HG02763 (cell line): ENCODE data around the gene DLG5.

Source experiments
- ATAC-seq: cut with Tn5 transposase; IDR thresholded peaks from one replicate; pipeline ENCODE4 v1.9.1; 2021; ENCODE audit warnings: mild to moderate bottlenecking, moderate library complexity; ENCODE audit not compliant: unreplicated experiment

The DLG5 gene, protein sequence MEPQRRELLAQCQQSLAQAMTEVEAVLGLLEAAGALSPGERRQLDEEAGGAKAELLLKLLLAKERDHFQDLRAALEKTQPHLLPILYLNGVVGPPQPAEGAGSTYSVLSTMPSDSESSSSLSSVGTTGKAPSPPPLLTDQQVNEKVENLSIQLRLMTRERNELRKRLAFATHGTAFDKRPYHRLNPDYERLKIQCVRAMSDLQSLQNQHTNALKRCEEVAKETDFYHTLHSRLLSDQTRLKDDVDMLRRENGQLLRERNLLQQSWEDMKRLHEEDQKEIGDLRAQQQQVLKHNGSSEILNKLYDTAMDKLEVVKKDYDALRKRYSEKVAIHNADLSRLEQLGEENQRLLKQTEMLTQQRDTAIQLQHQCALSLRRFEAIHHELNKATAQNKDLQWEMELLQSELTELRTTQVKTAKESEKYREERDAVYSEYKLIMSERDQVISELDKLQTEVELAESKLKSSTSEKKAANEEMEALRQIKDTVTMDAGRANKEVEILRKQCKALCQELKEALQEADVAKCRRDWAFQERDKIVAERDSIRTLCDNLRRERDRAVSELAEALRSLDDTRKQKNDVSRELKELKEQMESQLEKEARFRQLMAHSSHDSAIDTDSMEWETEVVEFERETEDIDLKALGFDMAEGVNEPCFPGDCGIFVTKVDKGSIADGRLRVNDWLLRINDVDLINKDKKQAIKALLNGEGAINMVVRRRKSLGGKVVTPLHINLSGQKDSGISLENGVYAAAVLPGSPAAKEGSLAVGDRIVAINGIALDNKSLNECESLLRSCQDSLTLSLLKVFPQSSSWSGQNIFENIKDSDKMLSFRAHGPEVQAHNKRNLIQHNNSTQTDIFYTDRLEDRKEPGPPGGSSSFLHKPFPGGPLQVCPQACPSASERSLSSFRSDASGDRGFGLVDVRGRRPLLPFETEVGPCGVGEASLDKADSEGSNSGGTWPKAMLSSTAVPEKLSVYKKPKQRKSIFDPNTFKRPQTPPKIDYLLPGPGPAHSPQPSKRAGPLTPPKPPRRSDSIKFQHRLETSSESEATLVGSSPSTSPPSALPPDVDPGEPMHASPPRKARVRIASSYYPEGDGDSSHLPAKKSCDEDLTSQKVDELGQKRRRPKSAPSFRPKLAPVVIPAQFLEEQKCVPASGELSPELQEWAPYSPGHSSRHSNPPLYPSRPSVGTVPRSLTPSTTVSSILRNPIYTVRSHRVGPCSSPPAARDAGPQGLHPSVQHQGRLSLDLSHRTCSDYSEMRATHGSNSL (N-terminal part only)

DNA sequence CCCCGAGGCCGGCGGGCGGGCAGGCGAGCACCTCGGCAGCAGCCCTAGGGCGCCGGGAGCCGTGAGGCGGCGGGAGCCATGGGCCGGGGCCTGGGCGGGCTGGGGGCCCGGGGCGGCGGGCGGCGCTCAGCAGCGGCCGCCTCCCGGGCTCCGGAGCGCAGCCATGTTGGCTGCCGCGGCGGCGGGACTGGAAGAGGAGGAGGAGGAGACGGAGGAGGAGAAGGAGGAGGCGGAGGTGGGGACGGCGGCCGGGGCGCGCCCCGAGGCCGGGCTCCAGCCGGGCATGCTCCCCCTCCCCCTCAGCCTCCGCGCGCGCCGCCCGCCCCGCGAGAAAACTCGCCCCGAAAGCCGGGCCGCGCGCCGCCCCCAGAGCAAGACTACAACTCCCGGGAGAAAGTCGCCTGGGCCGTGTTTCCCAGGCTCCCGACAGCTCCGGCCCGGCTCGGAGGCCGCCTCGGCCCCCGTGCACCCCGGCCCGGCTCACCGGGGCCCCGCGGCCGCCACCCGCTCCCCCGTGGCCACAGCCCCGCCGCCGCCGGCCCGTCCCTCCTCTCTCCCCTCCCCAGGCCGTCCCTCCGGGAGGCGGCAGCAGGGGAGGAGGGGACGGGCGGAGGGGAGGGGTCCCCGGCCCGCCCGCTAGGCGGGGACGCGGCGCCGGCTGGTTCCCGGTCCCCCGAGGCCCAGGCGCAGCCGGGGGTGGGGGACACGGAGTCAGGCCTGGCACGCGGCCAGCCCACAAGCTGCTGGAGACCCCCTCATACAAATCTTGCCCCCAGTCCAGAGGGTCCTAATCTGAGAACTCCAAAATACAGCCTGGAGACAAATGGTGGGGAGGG is at the start of gene DLG5:
DLG5 (minus strand) TSS at position 190 of the 836 bp plus-strand sequence. CDS start 235 bp downstream, outside the sequence.
- no peak for ATAC-seq

DNA sequence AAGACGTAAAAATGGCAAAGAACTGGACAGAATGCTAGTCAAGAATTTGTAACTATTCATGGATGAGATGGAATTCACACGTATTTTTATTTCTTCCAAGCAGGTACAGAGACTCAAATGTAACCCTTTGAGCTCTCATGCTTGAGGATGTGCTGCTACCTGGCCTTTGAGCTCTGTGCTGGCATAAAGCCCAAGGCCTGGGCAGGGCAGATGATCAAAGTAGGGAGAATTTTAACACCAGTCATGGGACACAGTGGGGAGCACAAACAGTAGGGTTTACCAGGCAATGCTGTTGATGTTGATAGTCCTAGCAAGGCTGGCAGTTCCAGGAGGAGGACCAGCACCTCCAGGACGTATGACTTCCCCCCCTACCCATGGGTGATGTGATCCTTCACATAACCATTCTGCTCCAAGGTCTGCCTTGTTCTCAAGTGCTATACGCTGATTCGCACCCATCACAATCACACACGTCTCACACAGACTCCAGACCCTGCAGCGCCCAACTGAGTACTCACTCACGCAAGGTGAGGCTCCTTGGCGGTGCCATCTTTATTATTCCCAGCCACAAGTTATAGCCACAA is 48.6 kb upstream of the DLG5 start:
- ATAC-seq, result no peak

DNA sequence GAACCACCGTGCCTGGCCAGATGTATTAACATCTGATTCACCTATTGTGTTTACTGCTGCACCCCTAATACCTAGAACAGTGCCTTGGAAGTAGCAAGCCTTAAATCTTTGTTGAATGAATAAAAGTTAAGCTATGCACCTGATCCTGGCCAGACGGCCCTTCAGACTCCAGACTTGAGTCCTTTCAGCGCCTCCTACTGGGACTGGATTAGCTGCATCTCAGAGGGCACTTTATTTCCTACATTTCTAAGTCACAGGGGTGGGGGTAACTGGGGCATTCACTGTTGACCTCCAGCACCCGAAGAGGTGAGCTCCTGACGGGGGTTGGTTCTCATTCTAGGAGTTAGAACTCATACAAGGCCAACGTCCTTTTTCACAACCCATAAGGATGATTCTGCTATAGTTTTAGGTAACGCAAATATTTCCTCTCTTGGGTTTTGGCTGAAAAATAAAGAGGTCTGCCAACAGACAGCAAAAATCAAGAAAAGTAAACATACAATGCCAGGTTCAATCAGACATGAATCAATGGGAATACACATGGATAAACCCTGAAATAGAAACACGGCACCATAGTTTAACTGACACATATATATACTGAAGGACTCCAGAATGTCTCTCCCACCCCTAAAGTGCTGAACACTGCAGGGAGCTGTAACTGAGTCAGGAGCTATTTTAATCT is 48.0 kb upstream of the DLG5 start:
- no peak for ATAC-seq

DNA sequence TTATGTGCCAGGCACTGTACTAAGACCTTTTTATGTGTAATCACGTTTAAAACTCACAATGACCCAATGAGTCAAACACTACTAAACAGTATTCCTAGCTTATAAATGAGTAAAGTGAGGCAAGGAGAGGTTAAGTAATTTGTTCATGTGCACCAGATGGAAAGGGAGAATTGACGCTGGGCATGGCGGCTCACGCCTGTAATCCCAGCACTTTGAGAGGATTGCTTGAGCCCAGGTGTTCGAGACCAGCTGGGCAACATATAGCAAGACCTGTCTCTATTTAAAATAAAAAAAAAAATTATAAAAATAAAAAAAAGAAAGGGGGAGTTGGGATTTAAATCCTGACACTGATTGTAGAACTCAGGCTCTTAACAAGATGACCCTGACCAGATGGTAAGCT is 46.7 kb upstream of the DLG5 start:
- ATAC-seq, result no peak

DNA sequence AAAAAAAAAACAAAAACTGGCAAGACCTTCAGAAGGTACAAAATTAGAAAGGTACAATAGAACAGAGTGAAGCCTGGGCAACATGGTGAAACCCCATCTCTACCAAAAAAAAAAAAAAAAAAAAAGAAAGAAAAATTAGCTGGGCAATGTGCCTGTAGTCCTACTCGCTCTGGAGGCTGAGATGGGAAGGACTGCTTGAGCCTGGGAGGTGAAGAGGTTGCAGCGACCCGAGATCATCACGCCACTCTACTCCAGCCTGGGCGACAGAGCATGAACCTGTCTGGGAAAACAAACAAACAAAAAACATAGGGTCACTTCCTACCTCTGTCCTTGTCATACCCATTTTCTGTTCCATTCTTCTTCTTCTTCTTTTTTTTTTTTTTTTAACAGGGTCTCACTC is 45.6 kb upstream of the DLG5 start:
- no peak for ATAC-seq

DNA sequence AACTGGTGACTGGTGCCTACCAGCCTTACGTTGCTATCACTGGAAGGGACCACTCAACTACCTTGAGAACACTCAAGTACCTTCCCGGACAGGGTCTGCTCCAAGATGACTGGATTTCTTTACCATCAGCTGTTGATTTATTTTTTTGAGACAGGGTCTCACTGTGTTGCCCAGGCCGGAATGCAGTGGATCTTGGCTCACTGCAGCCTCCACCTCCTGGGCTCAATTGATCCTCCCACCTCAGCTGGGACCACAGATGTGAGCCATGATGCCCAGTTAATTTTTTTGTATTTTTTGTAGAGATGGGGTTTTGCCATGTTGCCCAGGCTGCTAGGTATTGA is 45.2 kb upstream of the DLG5 start:
- no peak for ATAC-seq

DNA sequence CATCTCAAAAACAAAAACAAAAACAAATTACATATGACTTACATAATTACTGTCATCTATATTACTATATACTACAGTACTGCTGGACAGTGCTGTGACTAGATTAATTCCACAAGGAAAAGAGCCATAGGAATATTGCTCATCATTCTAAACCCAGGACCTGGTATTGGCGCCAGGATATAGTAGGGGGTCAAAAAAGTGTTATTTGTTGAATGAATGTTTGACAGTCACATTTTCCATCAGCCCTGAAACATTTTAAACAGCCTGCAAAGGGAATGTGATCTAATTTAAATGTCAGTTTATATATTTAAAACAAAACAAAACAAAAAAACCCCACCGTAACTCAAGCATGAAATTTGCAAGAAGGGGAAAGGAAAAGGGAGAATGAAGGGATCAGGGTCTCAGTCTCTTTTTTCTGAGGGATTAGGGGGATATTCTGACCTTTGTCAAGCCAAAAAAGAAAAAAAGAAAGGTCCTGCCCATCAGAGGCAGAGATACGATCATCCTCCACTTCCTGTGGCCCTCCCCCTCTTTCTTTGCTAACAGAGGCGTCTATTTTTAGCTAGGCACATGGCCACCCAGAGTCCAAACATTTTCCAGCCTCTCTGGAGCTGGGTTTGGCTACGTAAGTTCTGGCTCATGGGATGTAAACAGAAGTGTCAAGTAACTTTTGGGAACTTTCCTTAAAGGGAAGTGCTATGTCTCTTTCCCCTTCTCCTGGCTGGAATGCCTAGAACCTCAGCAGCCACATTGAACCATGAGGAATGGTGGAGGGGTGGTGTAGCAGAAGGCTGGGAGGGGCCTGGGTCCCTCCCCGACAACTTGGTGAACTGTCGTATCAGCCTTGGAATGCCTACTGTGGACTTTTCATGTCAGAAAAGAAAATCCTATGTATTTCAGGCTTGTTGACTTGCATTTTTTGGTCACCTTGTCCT is 44.6 kb upstream of the DLG5 start:
- ATAC-seq, result no peak

DNA sequence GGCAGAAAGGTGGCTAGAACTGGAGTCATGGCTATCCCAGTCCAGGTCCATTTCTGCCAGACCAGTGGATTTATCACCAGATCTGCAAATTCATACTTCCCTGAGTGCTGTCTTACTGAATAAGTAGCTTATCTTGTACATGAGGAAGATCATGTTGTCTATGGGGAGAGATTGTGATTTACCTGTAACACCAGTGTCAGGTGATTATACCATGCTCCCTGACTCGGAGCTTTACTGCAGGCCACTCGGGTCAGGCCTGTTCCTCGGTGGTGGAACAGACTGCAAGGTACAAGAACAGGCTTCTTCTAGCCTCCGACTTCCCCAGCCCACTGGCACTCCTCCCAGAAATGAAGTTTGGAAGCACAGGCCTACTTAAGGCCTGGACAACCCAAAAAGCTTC is 42.6 kb upstream of the DLG5 start:
- no peak for ATAC-seq

DNA sequence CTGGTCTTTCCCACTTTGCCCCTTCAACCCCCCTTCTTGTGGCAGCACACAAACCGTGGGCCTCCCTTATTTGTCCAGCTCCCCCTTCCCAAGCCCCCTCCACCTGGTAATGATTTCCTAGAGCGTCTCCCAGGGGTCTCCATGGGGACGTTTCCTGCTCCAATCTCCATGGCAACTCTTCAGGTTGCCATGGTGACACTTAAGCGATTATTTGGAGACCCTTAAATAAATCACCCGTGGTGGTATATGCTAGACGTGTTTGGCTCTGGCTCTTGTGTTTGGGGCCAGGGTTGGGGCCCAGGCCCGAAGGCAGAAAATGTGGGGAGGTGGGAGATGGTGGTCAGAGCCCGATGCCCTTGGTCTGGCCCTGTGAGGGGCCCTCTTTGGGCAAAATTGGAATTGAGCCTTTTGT is 41.1 kb upstream of the DLG5 start:
- no peak for ATAC-seq

DNA sequence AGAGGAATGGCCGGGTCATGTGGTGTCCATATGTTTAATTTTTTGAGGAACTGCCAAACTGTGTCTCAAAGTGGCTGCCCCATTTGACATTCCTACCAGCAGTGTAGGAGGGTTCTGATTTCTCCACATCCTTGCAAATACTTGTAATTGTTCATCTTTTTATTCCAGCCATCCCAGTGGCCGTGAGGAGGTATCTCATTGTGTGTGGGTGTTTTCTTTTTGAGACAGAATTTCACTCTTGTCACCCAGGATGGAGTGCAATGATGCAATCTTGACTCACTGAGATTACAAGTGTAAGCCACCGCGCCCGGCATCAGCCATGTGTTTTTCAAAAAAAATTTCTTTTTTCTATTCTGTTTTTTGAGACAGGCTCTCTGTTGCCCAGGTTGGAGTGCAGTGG is 38.7 kb upstream of the DLG5 start:
- no peak for ATAC-seq

DNA sequence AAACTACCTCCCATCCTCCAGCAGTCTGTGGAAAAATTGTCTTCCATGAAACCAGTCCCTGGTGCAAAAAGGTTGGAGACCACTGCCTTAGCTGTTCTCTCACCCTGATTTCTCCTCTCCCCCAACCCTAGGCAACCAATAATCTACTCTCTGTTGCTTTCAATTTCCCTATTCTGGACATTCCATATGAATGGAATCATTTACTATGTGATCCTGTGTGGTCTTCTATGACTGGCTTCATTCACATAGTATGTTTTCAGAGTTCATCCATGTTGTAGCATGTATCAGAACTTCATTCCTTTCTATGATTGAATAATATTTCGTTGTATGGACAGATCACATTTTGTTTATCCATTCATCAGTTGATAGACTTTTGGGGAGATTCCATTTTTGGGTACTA is 38.3 kb upstream of the DLG5 start:
- ATAC-seq, result no peak

DNA sequence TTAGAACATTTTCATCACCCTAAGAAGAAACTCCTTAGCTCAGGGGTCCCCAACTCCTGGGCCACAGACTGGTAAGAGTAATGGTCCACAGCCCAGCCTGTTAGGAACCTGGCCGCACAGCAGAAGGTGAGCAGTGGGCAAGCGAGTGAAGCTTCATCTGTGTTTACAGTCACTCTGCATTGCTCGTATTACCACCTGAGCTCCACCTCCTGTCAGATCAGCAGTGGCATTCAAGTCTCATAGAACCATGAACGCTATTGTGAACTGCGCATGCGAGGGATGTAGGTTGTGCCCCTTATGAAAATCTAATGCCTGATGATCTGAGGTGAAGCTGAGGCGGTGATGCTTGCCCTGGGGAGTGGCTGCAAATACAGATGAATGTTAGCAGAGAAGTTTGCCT is 37.3 kb upstream of the DLG5 start:
- no peak for ATAC-seq

DNA sequence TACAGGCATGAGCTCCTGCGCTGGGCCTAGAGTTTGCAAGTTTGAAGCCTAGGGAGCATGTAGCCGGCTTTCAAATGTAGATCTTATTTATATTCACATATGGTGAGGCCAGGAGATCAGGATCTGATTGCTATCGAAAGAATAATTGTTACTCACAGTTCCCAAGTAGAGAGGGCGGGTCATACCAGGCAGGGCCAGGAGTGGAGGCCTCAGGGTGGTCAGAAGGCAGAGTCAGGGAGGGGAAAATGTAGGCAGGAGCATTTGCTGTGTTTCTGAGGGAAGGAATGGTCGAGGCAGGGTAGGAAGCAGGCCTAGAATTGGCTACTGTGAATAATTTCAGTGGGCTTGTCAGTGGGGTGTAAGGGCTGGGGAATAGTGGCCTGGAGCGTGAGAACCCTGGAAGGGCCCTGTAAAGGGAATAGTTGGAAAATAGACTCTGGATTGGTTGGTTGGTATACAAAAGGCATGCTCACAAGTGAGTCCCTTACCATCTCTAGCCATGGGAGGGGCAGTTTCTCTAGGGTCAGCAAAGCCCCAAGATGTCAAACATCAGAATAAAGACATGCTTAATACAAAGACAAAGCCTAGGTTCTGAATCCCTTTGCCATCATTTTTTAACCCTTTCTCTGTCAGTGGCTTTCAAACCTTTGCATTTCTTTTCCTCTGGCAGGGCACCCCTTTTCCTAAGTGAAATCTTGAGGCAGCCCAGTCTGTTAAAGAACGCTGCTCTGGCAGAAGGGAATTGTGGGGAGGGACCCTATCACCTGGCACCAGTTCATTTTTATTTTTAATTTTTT is 36.0 kb upstream of the DLG5 start:
- ATAC-seq, result no peak

DNA sequence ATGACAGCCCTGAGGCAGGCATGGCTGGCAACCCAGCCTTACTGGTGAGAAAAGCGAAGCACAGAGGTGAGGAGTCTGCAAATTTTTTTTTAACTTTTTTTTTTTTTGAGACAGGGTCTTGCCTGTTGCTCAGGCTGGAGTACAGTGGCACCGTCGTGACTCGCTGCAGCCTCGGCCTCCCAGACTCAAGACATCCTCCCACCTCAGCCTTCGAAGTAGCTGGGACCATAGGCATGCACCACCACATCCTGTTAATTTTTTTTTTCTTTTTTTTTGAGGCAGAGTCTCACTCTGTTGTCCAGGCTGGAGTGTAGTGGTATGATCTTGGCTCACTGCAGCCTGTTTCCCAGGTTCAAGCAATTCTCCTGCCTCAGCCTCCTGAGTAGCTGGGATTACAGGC is 35.1 kb upstream of the DLG5 start:
- ATAC-seq, result no peak

DNA sequence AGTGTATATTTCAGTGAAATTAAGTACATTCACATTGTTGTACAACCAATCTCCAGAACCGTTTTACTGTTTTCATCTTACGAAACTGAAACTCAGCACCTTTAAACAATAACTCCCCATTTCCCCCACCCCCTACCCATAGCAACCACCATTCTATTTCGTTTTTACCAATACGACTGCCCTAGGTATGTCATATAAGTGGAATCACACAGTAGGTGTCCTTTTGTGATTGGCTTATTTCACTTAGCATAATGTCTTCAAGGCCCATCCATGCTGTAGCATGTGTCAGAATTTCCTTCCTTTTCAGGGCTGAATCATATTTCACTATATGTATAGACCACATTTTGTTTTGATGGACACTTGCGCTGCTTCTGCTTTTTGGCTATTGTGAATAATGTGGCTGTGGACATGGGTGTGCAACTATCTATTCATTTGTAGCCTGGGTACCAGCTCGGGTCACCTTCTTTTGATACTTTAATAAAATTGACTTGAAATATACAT is 34.3 kb upstream of the DLG5 start:
- ATAC-seq, result no peak

DNA sequence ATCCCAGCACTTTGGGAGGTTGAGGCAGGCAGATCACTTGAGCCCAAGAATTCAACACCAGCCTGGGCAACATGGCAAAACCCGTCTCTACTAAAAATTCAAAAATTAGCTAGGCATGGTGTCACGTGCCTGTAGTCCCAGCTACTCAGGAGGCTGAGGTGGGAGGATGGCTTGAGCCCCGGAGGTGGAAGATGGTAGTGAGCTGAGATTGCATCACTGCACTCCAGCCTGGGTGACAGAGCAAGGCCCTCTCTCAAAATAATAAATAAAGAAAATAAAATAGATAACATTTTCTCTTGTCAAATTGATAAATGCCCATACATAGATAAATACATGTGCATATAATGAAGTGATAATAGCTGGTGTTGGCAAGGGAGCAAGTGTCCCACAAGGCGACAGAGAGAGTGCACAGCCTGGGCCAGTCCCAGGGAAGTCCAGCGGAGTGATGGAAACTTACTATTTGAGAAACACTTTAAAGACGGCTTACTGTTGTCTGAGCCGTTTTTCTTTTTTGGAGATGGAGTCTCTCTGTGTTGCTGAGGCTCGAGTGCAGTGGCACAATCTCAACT is 33.4 kb upstream of the DLG5 start:
- ATAC-seq, result no peak

DNA sequence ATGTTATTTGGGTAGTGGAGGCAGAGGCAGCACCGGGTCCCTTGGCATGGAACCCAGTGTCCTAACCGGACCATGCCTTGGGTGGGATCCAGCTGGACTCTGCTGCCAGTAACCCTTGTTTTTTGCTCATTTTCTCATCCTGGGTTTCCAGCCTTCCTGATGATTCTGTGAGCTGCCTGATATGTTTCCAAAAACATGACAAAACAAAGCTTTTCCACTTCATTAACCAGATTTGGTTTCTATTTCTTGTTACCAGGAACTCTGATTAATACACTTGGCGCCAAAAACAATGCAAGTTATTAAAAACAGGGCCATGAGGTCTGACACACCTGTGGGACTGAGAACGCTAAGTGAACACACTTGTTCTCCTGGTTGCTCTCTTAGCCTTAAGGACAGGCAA is 32.8 kb upstream of the DLG5 start:
- no peak for ATAC-seq
